Muscle of leg (tissue), 11 donors: ENCODE data around the gene SLX4IP. TPM values are rescaled to one million over a fixed set of nuclear protein-coding genes. Genes with fewer than 3 reads are reported as not detected.

Source experiments
- DNase-seq: peaks from one replicate; pipeline ENCODE4 v3.0.0; 2013
- H3K27ac ChIP-seq: one replicate; pipeline ENCODE4 v1.5.1; 2013; ENCODE audit warnings: mild to moderate bottlenecking, low read length, control low read depth
- H3K27me3 ChIP-seq: one replicate; pipeline ENCODE4 v1.6.1; 2013; ENCODE audit warnings: low read length; ENCODE audit not compliant: control insufficient read depth, insufficient read depth
- H3K36me3 ChIP-seq: one replicate; pipeline ENCODE4 v1.6.1; 2013; ENCODE audit warnings: low read length; ENCODE audit not compliant: control insufficient read depth, insufficient read depth
- H3K4me1 ChIP-seq: one replicate; pipeline ENCODE4 v1.6.1; 2013; ENCODE audit warnings: low read length; ENCODE audit not compliant: control insufficient read depth, insufficient read depth
- H3K4me3 ChIP-seq: one replicate; pipeline ENCODE4 v1.5.1; 2013; ENCODE audit warnings: low read length, control low read depth
- H3K9me3 ChIP-seq: replicated peaks from 2 replicates; pipeline ENCODE4 v1.6.1; 2013; ENCODE audit warnings: low read depth, low read length; ENCODE audit not compliant: control insufficient read depth
- WGBS: methylation state at CpG from one replicate; pipeline ENCODE4 v1.1.5; 2013; ENCODE audit warnings: missing lambda C conversion rate; ENCODE audit not compliant: insufficient coverage; 5-methylcytosine and 5-hydroxymethylcytosine counted together
- polyA plus RNA-seq, 8 donors: library from polyadenylated mRNA; unstranded; fragments of 120-200 nt; gene quantifications; one replicate each; pipeline versions ENCODE4 v1.2.1 to v1.2.3, GENCODE V29; 2013; ENCODE audit warnings: inconsistent platforms in 1 of 8, low replicate concordance in 1 of 8; ENCODE audit not compliant: insufficient read length in 8 of 8, insufficient read depth in 1 of 8
- total RNA-seq: library from RNA; stranded (reverse); fragments of 120-200 nt; gene quantifications from one replicate; pipeline ENCODE4 v1.2.4, GENCODE V29; 2013

Gene SLX4IP
- total and polyA plus RNA-seq, 9 donors, result 3.3 to 5.0 (median 4.4) TPM

DNA sequence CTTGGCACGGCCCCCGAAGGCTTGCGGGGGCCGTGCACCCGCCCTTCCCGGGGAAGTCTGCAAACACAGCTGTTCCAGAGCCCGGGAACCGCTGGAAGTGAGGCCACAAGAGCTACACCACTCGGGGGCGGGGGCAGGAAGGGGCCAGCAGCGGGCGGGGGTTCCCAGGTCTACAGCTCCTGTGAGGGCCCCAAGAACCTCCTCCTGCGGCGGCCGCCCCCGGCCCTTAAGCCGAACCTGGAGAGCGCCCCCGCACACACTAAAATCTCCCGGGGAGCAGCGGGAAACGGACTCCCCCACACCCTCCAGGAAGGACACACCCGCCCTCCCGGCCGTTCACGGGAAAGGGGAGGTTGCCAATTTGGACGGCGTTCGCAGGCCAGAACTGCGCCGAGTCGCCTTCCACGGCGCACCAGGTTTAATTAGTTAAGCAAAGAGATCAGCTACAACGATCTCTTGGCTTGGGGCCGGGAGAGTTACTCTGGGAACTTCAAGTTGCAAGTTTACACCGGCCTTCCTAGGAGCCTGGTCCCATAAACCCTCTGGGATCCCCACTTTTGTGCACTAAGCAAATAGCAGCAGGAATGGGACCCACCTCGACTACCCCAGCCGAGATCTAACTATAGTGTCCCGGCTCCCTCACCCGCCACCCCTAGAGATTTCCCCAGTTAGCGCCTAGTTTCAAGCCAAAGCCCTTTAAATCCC lies 237.0 kb downstream of the SLX4IP start:
- Histone ChIP-seq H3K36me3 (peaks cover 17% of the 10 kb centered on the region), H3K4me3 (peak overlapping the region; percentile 87), H3K27me3 (peaks cover 4% of the 10 kb centered on the region), H3K9me3 (no peaks in the 10 kb centered on the region), H3K27ac (peak overlapping the region; percentile 89), H3K4me1 (peaks cover 37% of the 10 kb centered on the region)
- peak; percentile 87 for DNase-seq
- WGBS, result 0% methylated on average over 37 of the region's 42 CpGs

DNA sequence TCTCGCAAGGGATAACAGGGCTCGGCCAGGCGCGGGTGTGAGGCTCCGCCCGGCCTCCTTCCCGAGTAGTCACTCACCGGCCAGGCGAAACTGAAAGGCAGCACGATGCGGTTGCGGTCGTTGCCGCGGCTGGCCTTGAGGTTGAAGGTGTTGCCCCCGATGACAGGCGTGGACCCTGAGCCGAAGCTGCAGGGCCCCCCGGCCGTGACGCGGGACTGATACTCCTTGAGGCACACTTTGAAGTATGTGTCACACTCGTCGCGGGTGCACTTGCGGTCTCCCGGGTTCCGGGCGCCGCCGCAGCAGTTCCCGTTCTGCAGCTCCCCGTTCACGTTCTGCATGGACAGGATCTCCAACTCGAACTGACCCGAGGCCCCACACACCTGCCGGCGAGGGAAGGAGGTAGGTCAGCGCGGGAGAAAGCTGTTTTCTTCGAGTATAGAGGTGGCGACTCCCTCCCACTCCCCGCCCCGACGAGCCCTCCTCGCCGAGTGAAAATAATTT lies 237.6 kb downstream of the SLX4IP start:
- DNase-seq, result peak; percentile 66
- Histone ChIP-seq H3K4me1 (peaks cover 31% of the 10 kb centered on the region), H3K9me3 (no peaks in the 10 kb centered on the region), H3K36me3 (peaks cover 11% of the 10 kb centered on the region), H3K27ac (peak overlapping the region; percentile 89), H3K4me3 (peak overlapping the region; percentile 87), H3K27me3 (peaks cover 4% of the 10 kb centered on the region)
- WGBS, result 0% methylated on average over 36 of the region's 47 CpGs

DNA sequence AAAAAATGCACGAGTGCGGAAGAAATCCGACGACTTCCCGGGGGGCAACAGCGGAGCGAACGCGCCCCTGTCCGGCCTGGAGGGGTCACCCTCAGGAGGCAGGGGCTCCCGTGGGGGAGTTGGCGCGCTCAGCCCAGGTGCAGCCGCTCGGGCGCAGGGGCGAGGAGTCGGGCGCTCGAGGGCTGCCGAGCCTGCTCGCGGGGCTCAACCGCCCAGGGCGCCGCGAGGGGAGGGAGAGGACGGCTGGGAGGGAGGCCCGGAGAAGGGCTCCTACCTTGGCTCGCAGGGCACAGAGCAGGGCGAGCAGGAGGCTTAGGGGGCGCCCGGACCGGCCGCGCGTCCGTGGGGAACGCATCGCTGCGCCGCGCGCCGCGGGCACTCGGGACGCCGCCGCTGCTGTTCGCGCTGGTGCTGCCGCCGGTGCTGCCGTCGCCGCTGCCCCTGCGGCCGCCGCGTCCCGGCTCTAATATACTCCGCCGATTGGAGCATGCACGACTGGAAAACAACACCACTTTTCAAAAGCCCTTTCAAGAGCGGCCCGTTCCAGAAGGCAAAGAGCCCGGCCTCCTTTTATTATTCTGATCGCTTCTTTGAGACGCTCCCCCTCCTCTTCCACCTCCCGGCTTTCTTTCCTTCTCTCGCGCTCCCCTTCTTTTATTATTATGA lies 238.2 kb downstream of the SLX4IP start:
- H3K27ac ChIP-seq, result peak overlapping the region; percentile 94
- peaks cover 7% of the 10 kb centered on the region for H3K36me3 ChIP-seq
- H3K9me3 ChIP-seq, result no peaks in the 10 kb centered on the region
- H3K27me3 ChIP-seq, result peaks cover 4% of the 10 kb centered on the region
- no peak for DNase-seq
- under 1% methylated on average over 70 of the region's 73 CpGs for WGBS
- H3K4me3 ChIP-seq, result peak overlapping the region; percentile 87
- H3K4me1 ChIP-seq, result peaks cover 29% of the 10 kb centered on the region

DNA sequence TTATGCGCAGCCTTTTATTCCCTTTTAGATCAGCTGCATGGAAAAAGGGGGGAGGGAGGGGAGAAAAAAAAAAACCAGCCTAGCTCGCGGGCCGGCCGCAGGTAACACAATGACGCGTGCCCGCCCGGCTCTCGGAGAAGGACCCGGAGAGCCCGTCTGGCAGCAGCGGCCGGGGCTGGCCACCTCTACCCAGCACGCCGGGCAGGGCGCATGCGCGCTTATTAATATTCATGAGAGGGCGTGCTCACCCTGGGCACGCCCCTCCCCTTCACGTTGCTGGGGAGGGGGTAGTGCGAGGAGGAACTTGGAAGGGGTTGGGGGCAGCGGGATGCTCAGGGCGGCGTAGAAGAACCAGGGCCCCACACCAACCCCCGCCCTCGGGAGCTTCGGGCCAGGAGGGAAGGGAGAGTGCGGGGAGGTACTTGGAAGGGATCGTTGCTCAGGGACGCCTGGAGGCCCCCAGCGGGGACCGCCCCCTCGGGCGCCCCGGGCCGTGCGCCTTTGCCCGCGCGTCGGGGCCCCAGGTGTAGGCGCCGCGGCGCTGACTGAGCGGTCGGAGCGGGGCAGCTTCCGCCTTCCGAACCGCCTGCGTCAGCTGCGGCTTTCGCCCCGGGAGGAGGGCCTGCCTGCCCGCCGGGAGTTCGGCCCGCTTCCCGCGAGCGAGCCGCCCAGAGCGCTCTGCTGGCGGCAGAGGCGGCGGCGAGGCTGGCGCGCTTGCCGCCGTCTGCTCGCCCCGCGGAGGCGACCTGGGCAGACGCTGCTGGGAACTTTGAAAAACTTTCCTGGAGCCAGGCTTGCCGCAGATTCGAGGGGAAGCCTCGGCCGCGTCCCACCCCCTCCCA lies 239.0 kb downstream of the SLX4IP start, which contains the start of gene JAG1:
JAG1 (minus strand) TSS at position 158 of the 842 bp plus-strand sequence. CDS start 469 bp downstream, outside the sequence.
- Histone ChIP-seq H3K27ac (peak within 1 kb of the TSS; percentile 94), H3K27me3 (peaks cover 4% of the 10 kb centered on the region), H3K36me3 (peaks cover 2% of the 10 kb centered on the region), H3K9me3 (no peaks in the 10 kb centered on the region), H3K4me3 (peak within 1 kb of the TSS; percentile 87), H3K4me1 (peaks cover 25% of the 10 kb centered on the region)
- peak; percentile 98 for DNase-seq
- under 1% methylated on average over 67 of the region's 84 CpGs for WGBS

DNA sequence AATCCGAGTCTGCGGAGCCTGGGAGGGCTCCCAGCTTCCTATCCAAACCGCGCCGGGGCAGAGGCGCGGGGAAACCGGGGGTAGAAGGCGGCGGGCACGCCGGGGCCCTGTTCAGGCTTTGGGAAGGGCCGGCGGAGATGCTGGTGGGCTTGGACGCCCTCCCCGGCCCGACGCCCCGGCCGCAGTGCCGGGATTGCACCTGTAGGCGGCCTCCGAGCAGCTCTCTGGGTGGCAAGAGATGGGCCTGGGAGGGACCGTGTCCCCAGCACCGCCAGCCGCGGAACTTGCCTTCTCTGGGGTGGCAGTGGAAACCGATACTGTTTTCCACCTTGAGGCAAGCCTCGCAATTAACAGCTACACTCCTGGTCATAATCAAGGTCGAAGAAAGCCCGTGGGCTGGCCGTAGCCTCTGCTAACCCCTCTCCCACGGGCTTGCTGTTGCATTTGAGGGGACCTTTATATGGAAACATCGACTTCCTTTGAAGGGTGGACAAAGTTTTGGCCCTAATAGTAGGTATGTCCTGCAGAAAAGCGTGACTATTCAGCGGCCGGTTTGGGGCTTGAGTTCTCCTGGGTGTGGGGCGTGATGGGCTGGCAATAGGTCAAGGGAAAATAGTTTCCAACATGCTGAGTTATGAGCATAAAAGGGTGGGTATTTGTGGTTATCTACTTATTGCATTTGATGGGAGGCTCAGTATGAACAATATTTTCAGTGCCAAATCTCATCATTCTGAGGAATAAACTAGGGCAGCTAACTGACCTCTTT lies 239.8 kb downstream of the SLX4IP start:
- peak; percentile 87 for DNase-seq
- Histone ChIP-seq H3K4me3 (peak overlapping the region; percentile 87), H3K27me3 (peaks cover 4% of the 10 kb centered on the region), H3K9me3 (no peaks in the 10 kb centered on the region), H3K36me3 (no peaks in the 10 kb centered on the region), H3K4me1 (peaks cover 22% of the 10 kb centered on the region), H3K27ac (peak overlapping the region; percentile 94)
- WGBS, result under 1% methylated on average over 38 of the region's 38 CpGs

DNA sequence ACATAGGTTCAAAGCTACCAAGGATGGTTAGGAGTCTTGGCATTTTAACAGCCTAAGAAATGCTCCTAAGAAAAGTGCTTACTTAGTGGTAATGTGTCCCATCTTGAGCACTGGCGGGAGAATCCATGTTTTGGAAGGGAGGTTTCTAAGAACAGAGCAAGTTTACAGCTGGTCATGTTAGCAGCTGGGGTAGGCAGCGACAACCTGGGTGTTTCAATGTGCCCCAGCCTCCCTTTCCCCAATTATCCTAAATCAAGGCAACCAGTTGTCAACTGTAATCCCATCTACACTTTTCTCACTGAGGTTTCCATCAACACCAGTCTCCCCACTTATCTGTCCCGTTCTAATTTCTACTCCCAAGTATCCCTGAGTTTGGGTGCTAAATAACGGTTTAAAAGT lies 240.3 kb downstream of the SLX4IP start:
- no peak for DNase-seq
- Histone ChIP-seq H3K4me3 (no peak overlapping the region), H3K27me3 (peaks cover 4% of the 10 kb centered on the region), H3K27ac (no peak overlapping the region), H3K36me3 (no peaks in the 10 kb centered on the region), H3K4me1 (peaks cover 22% of the 10 kb centered on the region), H3K9me3 (no peaks in the 10 kb centered on the region)
- 95% methylated on average over 2 of the region's 4 CpGs for WGBS

DNA sequence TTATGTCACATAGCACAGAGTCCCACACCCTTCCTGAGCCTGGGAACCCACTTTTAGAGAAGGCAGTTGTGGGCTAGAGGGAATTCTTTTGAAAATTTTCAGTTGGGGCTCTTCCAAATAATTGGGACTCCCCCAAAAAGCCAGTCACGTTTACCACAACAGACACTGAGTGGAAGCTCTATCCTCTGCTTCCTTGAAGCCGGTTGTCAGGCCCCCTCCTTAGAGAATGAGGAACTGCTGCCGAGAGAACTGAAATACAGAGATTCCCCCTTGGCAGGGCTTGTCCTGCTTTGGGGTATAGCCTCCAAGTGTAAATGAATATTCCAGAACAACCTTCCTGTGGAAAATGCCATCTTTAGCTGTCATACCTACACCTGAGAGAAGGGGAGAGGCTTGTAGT lies 241.4 kb downstream of the SLX4IP start:
- Histone ChIP-seq H3K9me3 (no peaks in the 10 kb centered on the region), H3K27ac (no peak overlapping the region), H3K4me3 (no peak overlapping the region), H3K36me3 (no peaks in the 10 kb centered on the region), H3K4me1 (peaks cover 11% of the 10 kb centered on the region), H3K27me3 (peaks cover 4% of the 10 kb centered on the region)
- DNase-seq, result no peak
- 17% methylated on average over 2 of the region's 3 CpGs for WGBS
